Activated CD4-positive, alpha-beta memory T cell treated with anti-CD3 and anti-CD28 coated beads, Interleukin-2, amount 10 ng/mL, durations not matched to agents 7 days and 5 days (primary cell): ENCODE data around the gene AHRR. TPM values are rescaled to one million over a fixed set of nuclear protein-coding genes. Genes with fewer than 3 reads are reported as not detected.
A peak's percentile ranks its signal among the peaks of the same experiment; 100 is the strongest.

Experiments
- CTCF ChIA-PET: fragments of 350-600 bp; sonication (Branson Sonifier 250); formaldehyde crosslinking; loops from one replicate; lab custom pipeline; 2021; ENCODE audit warnings: antibody characterized with exemption, inconsistent platforms; lab: Charles Lee
- POLR2A ChIA-PET: fragments of 350-600 bp; sonication (Branson Sonifier 250); formaldehyde crosslinking; loops from one replicate; lab custom pipeline; 2021; ENCODE audit warnings: antibody characterized with exemption; lab: Charles Lee
- DNase-seq: peaks from one replicate; pipeline ENCODE4 v3.0.0-alpha.2; 2020
- H3K27ac Mint-ChIP-seq: one replicate; pipeline ENCODE4 v1.8.0; 2021; ENCODE audit warnings: mild to moderate bottlenecking, mixed read lengths
- H3K27me3 Mint-ChIP-seq: one replicate; pipeline ENCODE4 v1.8.0; 2021; ENCODE audit warnings: mixed read lengths
- H3K36me3 Mint-ChIP-seq: one replicate; pipeline ENCODE4 v1.8.0; 2021; ENCODE audit warnings: low read depth, mixed read lengths
- H3K4me1 Mint-ChIP-seq: one replicate; pipeline ENCODE4 v1.8.0; 2021; ENCODE audit warnings: mixed read lengths
- H3K4me3 Mint-ChIP-seq: one replicate; pipeline ENCODE4 v1.8.0; 2021; ENCODE audit warnings: mild to moderate bottlenecking, mixed read lengths
- H3K9me3 Mint-ChIP-seq: one replicate; pipeline ENCODE4 v1.8.0; 2021; ENCODE audit warnings: mixed read lengths
- total RNA-seq, 2 experiments: library from RNA; stranded (reverse); gene quantifications; one replicate each; pipeline ENCODE4 v1.2.3, GENCODE V29; 2021

The AHRR gene
- total RNA-seq, 2 experiments from 2014 or later = 23.6 to 24.6 TPM

- H3K27ac Mint-ChIP-seq = no peak overlapping the region
- H3K4me3 Mint-ChIP-seq = no peak overlapping the region
- peaks cover 35% of the 10 kb centered on the region for H3K36me3 Mint-ChIP-seq
- H3K4me1 Mint-ChIP-seq = peaks cover 44% of the 10 kb centered on the region
- CTCF ChIA-PET = interaction anchor here (0.6 kb wide), 1 partner anchor 105 kb away, joined by 4 read pairs; no protein-coding TSS in a partner anchor
- H3K27me3 Mint-ChIP-seq = peaks cover 1% of the 10 kb centered on the region
- POLR2A ChIA-PET = no interaction called here
- DNase-seq = no peak
- H3K9me3 Mint-ChIP-seq = peaks cover 4% of the 10 kb centered on the region
Observed at GRCh38 chr5:326109-326508, 4.6 kb downstream of the AHRR start.

- no peaks in the 10 kb centered on the region for H3K27me3 Mint-ChIP-seq
- no peak overlapping the region for H3K27ac Mint-ChIP-seq
- CTCF ChIA-PET = no interaction called here
- no peak overlapping the region for H3K4me3 Mint-ChIP-seq
- DNase-seq = no peak
- H3K9me3 Mint-ChIP-seq = peaks cover 7% of the 10 kb centered on the region
- POLR2A ChIA-PET = no interaction called here
- H3K4me1 Mint-ChIP-seq = peaks cover 60% of the 10 kb centered on the region
- H3K36me3 Mint-ChIP-seq = peaks cover 32% of the 10 kb centered on the region
Observed at GRCh38 chr5:329121-329735, 7.7 kb downstream of the AHRR start.

GRCh38 chr5:329768-330167 lies 8.3 kb downstream of the AHRR start:
- Mint-ChIP-seq H3K4me3 (no peak overlapping the region), H3K4me1 (peaks cover 65% of the 10 kb centered on the region), H3K27me3 (no peaks in the 10 kb centered on the region), H3K27ac (no peak overlapping the region), H3K9me3 (peaks cover 7% of the 10 kb centered on the region), H3K36me3 (peaks cover 32% of the 10 kb centered on the region)
- ChIA-PET POLR2A (no interaction called here), CTCF (no interaction called here)
- no peak for DNase-seq

- Mint-ChIP-seq H3K9me3 (peaks cover 7% of the 10 kb centered on the region), H3K27ac (peak overlapping the region; percentile 95), H3K27me3 (no peaks in the 10 kb centered on the region), H3K4me3 (peak overlapping the region; percentile 72), H3K4me1 (peaks cover 73% of the 10 kb centered on the region), H3K36me3 (peaks cover 19% of the 10 kb centered on the region)
- DNase-seq = peak; percentile 72
- POLR2A ChIA-PET = interaction anchor here (0.6 to 1.6 kb wide), 9 partner anchors 10 to 66 kb away, joined by 3 to 5 read pairs (median 4); partner anchors contain the start of genes AHRR and PDCD6
- CTCF ChIA-PET = interaction anchor here (1.3 to 1.9 kb wide), 3 partner anchors 12 to 16 kb away, joined by 5 to 6 read pairs (median 6); partner anchors contain the start of gene AHRR
Observed at GRCh38 chr5:332843-333242, 11.3 kb downstream of the AHRR start.

- Mint-ChIP-seq H3K9me3 (peaks cover 7% of the 10 kb centered on the region), H3K36me3 (peaks cover 19% of the 10 kb centered on the region), H3K27ac (peak overlapping the region; percentile 95), H3K4me3 (peak overlapping the region; percentile 72), H3K27me3 (no peaks in the 10 kb centered on the region), H3K4me1 (peaks cover 69% of the 10 kb centered on the region)
- no peak for DNase-seq
- CTCF ChIA-PET = interaction anchor here (1.5 kb wide), 1 partner anchor 13 kb away, joined by 6 read pairs; the partner anchor contains the start of gene AHRR
- POLR2A ChIA-PET = interaction anchor here (0.9 to 1.2 kb wide), 2 partner anchors 28 to 35 kb away, joined by 3 to 4 read pairs; no protein-coding TSS in a partner anchor
Observed at GRCh38 chr5:333945-334344, 12.4 kb downstream of the AHRR start.

GRCh38 chr5:334903-335739 lies 13.6 kb downstream of the AHRR start:
- Mint-ChIP-seq H3K27ac (peak overlapping the region; percentile 95), H3K4me3 (peak overlapping the region; percentile 72), H3K9me3 (peaks cover 7% of the 10 kb centered on the region), H3K36me3 (peaks cover 22% of the 10 kb centered on the region), H3K27me3 (no peaks in the 10 kb centered on the region), H3K4me1 (peaks cover 69% of the 10 kb centered on the region)
- CTCF ChIA-PET = interaction anchor here (1.1 to 1.4 kb wide), 2 partner anchors 9 to 18 kb away, joined by 3 to 4 read pairs; no protein-coding TSS in a partner anchor
- no peak for DNase-seq
- POLR2A ChIA-PET = interaction anchor here (0.9 to 2.0 kb wide), 5 partner anchors 14 to 44 kb away, joined by 3 to 10 read pairs (median 4); partner anchors contain the start of gene AHRR

- peaks cover 18% of the 10 kb centered on the region for H3K36me3 Mint-ChIP-seq
- DNase-seq = no peak
- no peak overlapping the region for H3K4me3 Mint-ChIP-seq
- H3K4me1 Mint-ChIP-seq = peaks cover 67% of the 10 kb centered on the region
- H3K9me3 Mint-ChIP-seq = peaks cover 4% of the 10 kb centered on the region
- CTCF ChIA-PET = interaction anchor here (1.1 to 1.4 kb wide), 2 partner anchors 9 to 18 kb away, joined by 3 to 4 read pairs; no protein-coding TSS in a partner anchor
- no peaks in the 10 kb centered on the region for H3K27me3 Mint-ChIP-seq
- POLR2A ChIA-PET = interaction anchor here (1.4 to 2.0 kb wide), 3 partner anchors 14 to 43 kb away, joined by 4 to 10 read pairs (median 7); partner anchors contain the start of gene AHRR
- H3K27ac Mint-ChIP-seq = peak overlapping the region; percentile 62
Observed at GRCh38 chr5:335740-336038, 14.2 kb downstream of the AHRR start.

- Mint-ChIP-seq H3K27ac (no peak overlapping the region), H3K9me3 (peaks cover 2% of the 10 kb centered on the region), H3K4me1 (peaks cover 69% of the 10 kb centered on the region), H3K36me3 (peaks cover 13% of the 10 kb centered on the region), H3K4me3 (no peak overlapping the region), H3K27me3 (no peaks in the 10 kb centered on the region)
- ChIA-PET POLR2A (interaction anchor here (0.8 to 1.1 kb wide), 3 partner anchors 8 to 55 kb away, joined by 3 read pairs; no protein-coding TSS in a partner anchor), CTCF (interaction anchor here (1.4 kb wide), 1 partner anchor 109 kb away, joined by 4 read pairs; no protein-coding TSS in a partner anchor)
- DNase-seq = no peak
Observed at GRCh38 chr5:337563-338130, 16.1 kb downstream of the AHRR start.

- H3K9me3 Mint-ChIP-seq = no peaks in the 10 kb centered on the region
- DNase-seq = no peak
- H3K4me3 Mint-ChIP-seq = peak overlapping the region; percentile 61
- POLR2A ChIA-PET = no interaction called here
- peak overlapping the region; percentile 2 for H3K27ac Mint-ChIP-seq
- CTCF ChIA-PET = interaction anchor here (1.0 to 1.2 kb wide), 2 partner anchors 75 to 154 kb away, joined by 4 read pairs; no protein-coding TSS in a partner anchor
- H3K36me3 Mint-ChIP-seq = peaks cover 19% of the 10 kb centered on the region
- H3K27me3 Mint-ChIP-seq = no peaks in the 10 kb centered on the region
- peaks cover 57% of the 10 kb centered on the region for H3K4me1 Mint-ChIP-seq
Observed at GRCh38 chr5:342501-343460, 21.3 kb downstream of the AHRR start.

GRCh38 chr5:343461-344401 lies 22.2 kb downstream of the AHRR start:
- ChIA-PET CTCF (interaction anchor here (0.7 to 1.6 kb wide), 3 partner anchors 8 to 155 kb away, joined by 3 to 6 read pairs (median 5); no protein-coding TSS in a partner anchor), POLR2A (interaction anchor here (1.0 to 1.8 kb wide), 10 partner anchors 11 to 73 kb away, joined by 3 to 9 read pairs (median 4); partner anchors contain the start of gene AHRR)
- H3K27me3 Mint-ChIP-seq = no peaks in the 10 kb centered on the region
- H3K4me1 Mint-ChIP-seq = peaks cover 57% of the 10 kb centered on the region
- H3K36me3 Mint-ChIP-seq = peaks cover 25% of the 10 kb centered on the region
- no peaks in the 10 kb centered on the region for H3K9me3 Mint-ChIP-seq
- peak overlapping the region; percentile 77 for H3K4me3 Mint-ChIP-seq
- peak overlapping the region; percentile 75 for H3K27ac Mint-ChIP-seq
- peak; percentile 64 for DNase-seq
